H1 (cell line): ENCODE data around the gene LPGAT1. TPM values are rescaled to one million over a fixed set of nuclear protein-coding genes. Genes with fewer than 3 reads are reported as not detected.

Experiments used
- CTCF ChIA-PET: fragments of 300-600 bp; sonication (Branson Sonifier 250); formaldehyde crosslinking; loops from one replicate; lab custom pipeline; 2021; ENCODE audit not compliant: partially characterized antibody; lab: Charles Lee
- POLR2A ChIA-PET: fragments of 300-600 bp; sonication (Branson Sonifier 250); formaldehyde crosslinking; loops from one replicate; lab custom pipeline; 2021; ENCODE audit warnings: inconsistent platforms; ENCODE audit not compliant: partially characterized antibody; lab: Charles Lee
- DNase-seq, 2 experiments: peaks; one replicate each; pipeline versions ENCODE4 v3.0.0 to v3.0.0-alpha.2; 2010 to 2022; ENCODE audit warnings: low spot score in 2 of 2, low read depth in 1 of 2, mixed read lengths in 1 of 2
- FAIRE-seq: peaks from 2 replicates; lab custom pipeline; 2011; peaks lifted over from hg19 to GRCh38; lab: Jason Lieb, UNC
- H2AFZ ChIP-seq: 2 replicates; pipeline ENCODE4 v1.8.1; 2012; ENCODE audit warnings: low read length, inconsistent platforms
- H2AK5ac ChIP-seq: 2 replicates; pipeline ENCODE4 v1.6.1; 2013; ENCODE audit warnings: low read depth, low read length
- H2BK120ac ChIP-seq: replicated peaks from 2 replicates; pipeline ENCODE3; 2013; ENCODE audit warnings: low read depth, low read length, inconsistent platforms
- H2BK12ac ChIP-seq: 2 replicates; pipeline ENCODE4 v1.6.1; 2013; ENCODE audit warnings: low read depth, low read length
- H2BK15ac ChIP-seq: 2 replicates; pipeline ENCODE4 v1.6.1; 2013; ENCODE audit warnings: low read length
- H2BK20ac ChIP-seq: 2 replicates; pipeline ENCODE4 v1.6.1; 2013; ENCODE audit warnings: low read length
- H2BK5ac ChIP-seq: 2 replicates; pipeline ENCODE4 v1.6.1; 2013; ENCODE audit warnings: low read depth, low read length
- H3K14ac ChIP-seq: 2 replicates; pipeline ENCODE4 v1.6.1; 2013; ENCODE audit warnings: inconsistent platforms; ENCODE audit not compliant: insufficient read length
- H3K18ac ChIP-seq: 2 replicates; pipeline ENCODE4 v1.6.1; 2013; ENCODE audit warnings: low read length; ENCODE audit errors: extremely low read depth
- H3K23ac ChIP-seq: 2 replicates; pipeline ENCODE4 v1.6.1; 2013; ENCODE audit warnings: inconsistent platforms; ENCODE audit not compliant: insufficient read length
- H3K23me2 ChIP-seq: 2 replicates; pipeline ENCODE4 v1.6.1; 2013; ENCODE audit warnings: low read depth, low read length
- H3K27ac ChIP-seq: 2 replicates; pipeline ENCODE4 v1.6.1; 2011; ENCODE audit warnings: low read depth, low read length, inconsistent platforms
- H3K27me3 ChIP-seq, 4 experiments: replicated peaks in 1 of 4; 1 replicate in 1 of 4; 2 replicates in 3 of 4; pipeline versions ENCODE4 v1.6.1 to v1.8.1; 2011 to 2013; ENCODE audit warnings: low read length in 3 of 4, mild to moderate bottlenecking in 3 of 4, inconsistent platforms in 2 of 4, mixed read lengths in 2 of 4, moderate library complexity in 1 of 4; ENCODE audit not compliant: control insufficient read depth in 3 of 4, insufficient read depth in 3 of 4; ENCODE audit errors: extremely low read depth in 1 of 4
- H3K36me3 ChIP-seq, 4 experiments: 2 replicates each; pipeline versions ENCODE4 v1.6.1 to v1.8.1; 2011 to 2013; ENCODE audit warnings: mild to moderate bottlenecking in 4 of 4, low read length in 3 of 4, moderate library complexity in 2 of 4, control low read depth in 1 of 4, inconsistent platforms in 1 of 4; ENCODE audit not compliant: insufficient read depth in 4 of 4, control insufficient read depth in 2 of 4
- H3K4ac ChIP-seq: replicated peaks from 2 replicates; pipeline ENCODE3; 2013; ENCODE audit warnings: low read length, low read depth, mixed read lengths, inconsistent platforms; ENCODE audit not compliant: insufficient read length
- H3K4me1 ChIP-seq, 4 experiments: replicated peaks in 1 of 4; 1 replicate in 1 of 4; 2 replicates in 3 of 4; pipeline versions ENCODE4 v1.6.1 to v1.8.1; 2011 to 2013; ENCODE audit warnings: low read length in 3 of 4, inconsistent platforms in 2 of 4, mixed read lengths in 1 of 4; ENCODE audit not compliant: insufficient read depth in 4 of 4, control insufficient read depth in 3 of 4
- H3K4me2 ChIP-seq, 2 experiments: 2 replicates each; pipeline versions ENCODE4 v1.6.1 to v1.8.1; 2011 to 2013; ENCODE audit warnings: low read depth in 2 of 2, low read length in 2 of 2, control low read depth in 1 of 2, inconsistent platforms in 1 of 2, mild to moderate bottlenecking in 1 of 2; ENCODE audit not compliant: insufficient read depth in 1 of 2
- H3K4me3 ChIP-seq, 4 experiments: fragments of 200-600, 300-600 bp in 1 of 4; sonication (generic), shearing (Covaris generic), sonication (Bioruptor Twin) in 1 of 4; 2 replicates each; pipeline versions ENCODE4 v1.5.1 to v1.8.1; 2011 to 2016; ENCODE audit warnings: low read length in 4 of 4, low read depth in 3 of 4, control low read depth in 2 of 4, inconsistent platforms in 2 of 4, mild to moderate bottlenecking in 2 of 4, mixed read lengths in 1 of 4, moderate library complexity in 1 of 4; ENCODE audit not compliant: insufficient read depth in 2 of 4; ENCODE audit errors: extremely low read depth in 1 of 4
- H3K56ac ChIP-seq: replicated peaks from 2 replicates; pipeline ENCODE3; 2013; ENCODE audit warnings: low read depth, mild to moderate bottlenecking, mixed read lengths, low read length, inconsistent platforms; ENCODE audit not compliant: insufficient read length
- H3K79me1 ChIP-seq: 2 replicates; pipeline ENCODE4 v1.6.1; 2013; ENCODE audit warnings: low read depth, low read length, control low read depth
- H3K79me2 ChIP-seq, 2 experiments: 2 replicates each; pipeline versions ENCODE4 v1.6.1 to v1.8.1; 2012 to 2013; ENCODE audit warnings: low read length in 2 of 2, mild to moderate bottlenecking in 2 of 2, inconsistent platforms in 1 of 2; ENCODE audit not compliant: insufficient read depth in 2 of 2, control insufficient read depth in 1 of 2
- H3K9ac ChIP-seq, 4 experiments: replicated peaks in 1 of 4; 1 replicate in 1 of 4; 2 replicates in 3 of 4; pipeline versions ENCODE4 v1.6.1 to v1.8.1; 2011 to 2013; ENCODE audit warnings: low read depth in 3 of 4, low read length in 3 of 4, control low read depth in 2 of 4, mild to moderate bottlenecking in 2 of 4, moderate library complexity in 2 of 4, inconsistent platforms in 1 of 4; ENCODE audit errors: extremely low read depth in 1 of 4
- H3K9me3 ChIP-seq, 2 experiments: 2 replicates each; pipeline versions ENCODE4 v1.6.1 to v1.8.1; 2012 to 2013; ENCODE audit warnings: mild to moderate bottlenecking in 2 of 2, moderate library complexity in 2 of 2, control low read depth in 1 of 2, inconsistent platforms in 1 of 2, low read depth in 1 of 2, low read length in 1 of 2, mixed read lengths in 1 of 2; ENCODE audit not compliant: insufficient read depth in 2 of 2
- H4K20me1 ChIP-seq, 2 experiments: replicated peaks in 1 of 2; 2 replicates each; pipeline versions ENCODE3 to v1.8.1; 2011 to 2013; ENCODE audit warnings: inconsistent platforms in 2 of 2, low read length in 2 of 2, mild to moderate bottlenecking in 1 of 2; ENCODE audit not compliant: insufficient read depth in 2 of 2, control insufficient read depth in 1 of 2
- H4K5ac ChIP-seq: 2 replicates; pipeline ENCODE4 v1.6.1; 2013; ENCODE audit warnings: low read length, low read depth, mixed read lengths, inconsistent platforms; ENCODE audit not compliant: insufficient read length
- H4K8ac ChIP-seq: 2 replicates; pipeline ENCODE4 v1.8.0; 2013; ENCODE audit warnings: mild to moderate bottlenecking, moderate library complexity, low read length, inconsistent platforms; ENCODE audit not compliant: insufficient read depth; ENCODE audit errors: extremely low read depth
- H4K91ac ChIP-seq: replicated peaks from 2 replicates; pipeline ENCODE3; 2013; ENCODE audit warnings: low read length, mixed read lengths, inconsistent platforms; ENCODE audit not compliant: insufficient read length
- CBX8 ChIP-seq: fragments of 300-800, 300-1000 bp; sonication (generic); IDR thresholded peaks from 2 replicates; pipeline ENCODE4 v1.7.1; 2016; ENCODE audit warnings: low read depth, low read length, borderline replicate concordance
- CEBPB ChIP-seq: IDR thresholded peaks from 2 replicates; pipeline ENCODE4 v1.6.1; 2012; ENCODE audit warnings: low read depth, low read length
- EP300 ChIP-seq, 2 experiments: IDR thresholded peaks; 1 replicate in 1 of 2; 2 replicates in 1 of 2; pipeline ENCODE4 v1.6.1; 2011 to 2012; ENCODE audit warnings: low read depth in 2 of 2, low read length in 2 of 2, mild to moderate bottlenecking in 2 of 2, borderline replicate concordance in 1 of 2, inconsistent platforms in 1 of 2, moderate library complexity in 1 of 2
- KDM5A ChIP-seq: fragments of 200-600 bp; IDR thresholded peaks from 2 replicates; pipeline ENCODE4 v1.7.1; 2012; ENCODE audit warnings: mild to moderate bottlenecking, low read length, inconsistent platforms, mixed read lengths
- MAFK ChIP-seq: IDR thresholded peaks from 2 replicates; pipeline ENCODE4 v1.6.1; 2012; ENCODE audit warnings: low read depth, mild to moderate bottlenecking, improper control_type of control experiment, low read length
- RAD21 ChIP-seq, 2 experiments: IDR thresholded peaks in 1 of 2; conservative IDR thresholded peaks in 1 of 2; 2 replicates each; pipeline ENCODE4 v1.6.1; 2011; ENCODE audit warnings: low read depth in 2 of 2, low read length in 2 of 2, improper control_type of control experiment in 1 of 2, inconsistent platforms in 1 of 2, mild to moderate bottlenecking in 1 of 2, moderate library complexity in 1 of 2
- SIRT6 ChIP-seq: IDR thresholded peaks from one replicate; pipeline ENCODE4 v1.7.1; 2012; ENCODE audit warnings: low read length, inconsistent platforms
- SIX5 ChIP-seq: IDR thresholded peaks from 2 replicates; pipeline ENCODE4 v1.6.1; 2011; ENCODE audit warnings: mild to moderate bottlenecking, low read depth, low read length
- WGBS, 2 experiments: shearing (Covaris generic) in 1 of 2; methylation state at CpG; one replicate each; pipeline versions ENCODE4 v1.1.6 to v1.1.7; 2013 to 2015; ENCODE audit warnings: low lambda C conversion rate in 2 of 2, mixed read lengths in 2 of 2, inconsistent platforms in 1 of 2, low coverage in 1 of 2, missing lambda C conversion rate in 1 of 2; ENCODE audit not compliant: insufficient replicate concordance in 2 of 2, insufficient coverage in 1 of 2, insufficient read length in 1 of 2; ENCODE audit errors: extremely low coverage in 1 of 2, missing lambda C conversion rate in 1 of 2; 5-methylcytosine and 5-hydroxymethylcytosine counted together
- polyA plus RNA-seq, 7 experiments: library from polyadenylated mRNA; depleted of rRNA in 3 of 7; stranded (reverse) in 5 of 7; unstranded in 2 of 7; fragments of >200 nt in 5 of 7; fragments of 200-250 nt in 2 of 7; gene quantifications; 1 replicate in 5 of 7; 2 replicates in 1 of 7; 4 replicates in 1 of 7; pipeline versions ENCODE4 v1.2.1 to v1.2.3, GENCODE V29; 2011 to 2013; ENCODE audit warnings: missing spikeins in 2 of 7, mixed read lengths in 2 of 7
- total RNA-seq: library from RNA; stranded (reverse); fragmentation: NEBNext Ultra II Directional; extraction: Animal tissue kit (Norgen Biotek cat#: 25700); gene quantifications from 2 replicates; pipeline ENCODE4 v1.2.1, GENCODE V29; 2021

The LPGAT1 gene
- total and polyA plus RNA-seq, 2 of the 8 experiments (the other 6 are each of a cell fraction or from before 2014, with no cell fraction given), result 2.3 to 13.5 TPM

- DNase-seq, result no peak
- H3K79me1 ChIP-seq, result no peaks in the 10 kb centered on the region
- TF ChIP-seq SIX5 (no peak), KDM5A (no peak), CEBPB (0 out of 2 replicates have a peak, but pooled peaks have one; percentile 35), EP300 (IDR thresholded peaks at IDR 0.05; ENCODE audit: borderline replicate concordance in 1 of 2, low read depth in 2 of 2, low read length in 2 of 2) (no peak), SIRT6 (no peak), CBX8 (no peak), RAD21 (IDR thresholded peaks at IDR 0.05 in 1 of 2, conservative IDR thresholded peaks at IDR 0.05 in 1 of 2; ENCODE audit: low read depth in 2 of 2, low read length in 2 of 2) (no peak), MAFK (no peak)
- no peak overlapping the region for H4K8ac ChIP-seq
- H3K4me1 ChIP-seq, result 0 out of 7 replicates have a peak, but pooled peaks cover 0 to 3% (median 0%) of the 10 kb centered on the region in 4 experiments
- H3K4me3 ChIP-seq, result no peak overlapping the region
- H3K23me2 ChIP-seq, result no peaks in the 10 kb centered on the region
- no peaks in the 10 kb centered on the region for H4K20me1 ChIP-seq
- no peaks in the 10 kb centered on the region for H3K36me3 ChIP-seq
- no peak overlapping the region for H2BK5ac ChIP-seq
- no peak overlapping the region for H3K27ac ChIP-seq
- no peaks in the 10 kb centered on the region for H3K27me3 ChIP-seq
- no peak overlapping the region for H2AFZ ChIP-seq
- H3K9ac ChIP-seq, result no peak overlapping the region
- no peak overlapping the region for H3K56ac ChIP-seq
- ChIA-PET POLR2A (no interaction called here), CTCF (interaction anchor here (0.7 to 1.3 kb wide), 3 partner anchors 11 to 160 kb away, joined by 3 to 5 read pairs (median 3); no protein-coding TSS in a partner anchor)
- no peak overlapping the region for H4K91ac ChIP-seq
- H3K4me2 ChIP-seq, result no peak overlapping the region
- no peak overlapping the region for H2BK120ac ChIP-seq
- no peak overlapping the region for H2BK15ac ChIP-seq
- no peak for FAIRE-seq
- H4K5ac ChIP-seq, result no peak overlapping the region
- no peaks in the 10 kb centered on the region for H3K79me2 ChIP-seq
- no peaks in the 10 kb centered on the region for H3K9me3 ChIP-seq
- no peak overlapping the region for H3K4ac ChIP-seq
- 79% methylated on average over 2 of the region's 2 CpGs; no CpG with 5 or more reads in 1 of the 2 experiments for WGBS, 2 experiments
- no peak overlapping the region for H2BK12ac ChIP-seq
- no peak overlapping the region for H2AK5ac ChIP-seq
- H3K23ac ChIP-seq, result no peak overlapping the region
- no peak overlapping the region for H3K18ac ChIP-seq
- no peak overlapping the region for H3K14ac ChIP-seq
- H2BK20ac ChIP-seq, result no peak overlapping the region
These were observed 77.5 kb downstream of the LPGAT1 start for GRCh38 chr1:211752951-211753486.
